Keratinocyte (primary cell): ENCODE measurements around the gene XPA. TPM values are rescaled to one million over a fixed set of nuclear protein-coding genes. Genes with fewer than 3 reads are reported as not detected.

Source experiments
- DNase-seq: peaks from one replicate; pipeline ENCODE4 v3.0.0-alpha.2; 2011; ENCODE audit warnings: low read depth, missing footprints, low spot score
- FAIRE-seq: peaks from 2 replicates; lab custom pipeline; 2011; peaks lifted over from hg19 to GRCh38; lab: Jason Lieb, UNC
- H2AFZ ChIP-seq: 2 replicates; pipeline ENCODE4 v1.6.0; 2012; ENCODE audit warnings: low read length, control low read depth, inconsistent platforms; ENCODE audit not compliant: control insufficient read depth
- H3K27ac ChIP-seq: 2 replicates; pipeline ENCODE4 v1.5.1; 2011; ENCODE audit warnings: low read length; ENCODE audit not compliant: control insufficient read depth, insufficient read depth
- H3K27me3 ChIP-seq: 3 replicates; pipeline ENCODE4 v1.6.0; 2011; ENCODE audit warnings: low read length; ENCODE audit not compliant: control insufficient read depth, insufficient read depth; ENCODE audit errors: extremely low read depth
- H3K36me3 ChIP-seq, 2 experiments: 2 replicates in 1 of 2; 3 replicates in 1 of 2; pipeline ENCODE4 v1.5.1; 2011; ENCODE audit warnings: low read length in 2 of 2, mild to moderate bottlenecking in 1 of 2; ENCODE audit not compliant: control insufficient read depth in 2 of 2, insufficient read depth in 2 of 2; ENCODE audit errors: extremely low read depth in 1 of 2
- H3K4me1 ChIP-seq: 3 replicates; pipeline ENCODE4 v1.5.1; 2011; ENCODE audit warnings: low read length; ENCODE audit not compliant: control insufficient read depth, insufficient read depth; ENCODE audit errors: extremely low read depth
- H3K4me2 ChIP-seq: 3 replicates; pipeline ENCODE4 v1.6.0; 2011; ENCODE audit warnings: low read depth, low read length; ENCODE audit not compliant: control insufficient read depth, insufficient read depth; ENCODE audit errors: extremely low read depth
- H3K4me3 ChIP-seq, 3 experiments: fragments of 200-600 bp in 1 of 3; sonication (generic) in 1 of 3; 2 replicates in 2 of 3; 3 replicates in 1 of 3; pipeline ENCODE4 v1.5.1; 2011 to 2016; ENCODE audit warnings: low read length in 3 of 3, mild to moderate bottlenecking in 3 of 3, control low read depth in 2 of 3, inconsistent platforms in 1 of 3, low read depth in 1 of 3, mixed read lengths in 1 of 3, mixed run types in 1 of 3, moderate library complexity in 1 of 3; ENCODE audit not compliant: control insufficient read depth in 2 of 3, insufficient read depth in 2 of 3; ENCODE audit errors: extremely low read depth in 1 of 3
- H3K79me2 ChIP-seq: 2 replicates; pipeline ENCODE4 v1.6.0; 2012; ENCODE audit warnings: low read length; ENCODE audit not compliant: control insufficient read depth, insufficient read depth
- H3K9ac ChIP-seq: 3 replicates; pipeline ENCODE4 v1.6.0; 2011; ENCODE audit warnings: low read length; ENCODE audit not compliant: control insufficient read depth, insufficient read depth; ENCODE audit errors: extremely low read depth
- H3K9me1 ChIP-seq: 3 replicates; pipeline ENCODE4 v1.6.0; 2011; ENCODE audit warnings: low read length; ENCODE audit not compliant: control insufficient read depth, insufficient read depth; ENCODE audit errors: extremely low read depth
- H3K9me3 ChIP-seq: 2 replicates; pipeline ENCODE4 v1.5.1; 2012; ENCODE audit warnings: low read depth, low read length; ENCODE audit not compliant: control insufficient read depth
- H4K20me1 ChIP-seq: 3 replicates; pipeline ENCODE4 v1.6.0; 2011; ENCODE audit warnings: low read length; ENCODE audit not compliant: control insufficient read depth, insufficient read depth; ENCODE audit errors: extremely low read depth
- CTCF ChIP-seq, 3 experiments: IDR thresholded peaks in 1 of 3; conservative IDR thresholded peaks in 1 of 3; optimal IDR thresholded peaks in 1 of 3; 2 replicates in 2 of 3; 3 replicates in 1 of 3; pipeline versions ENCODE3 to v1.5.1; 2011; ENCODE audit warnings: low read length in 3 of 3, mild to moderate bottlenecking in 3 of 3, moderate library complexity in 2 of 3, control low read depth in 1 of 3, inconsistent platforms in 1 of 3; ENCODE audit not compliant: insufficient read depth in 2 of 3; ENCODE audit errors: extremely low read depth in 1 of 3
- EZH2 ChIP-seq: IDR thresholded peaks from one replicate; pipeline ENCODE4 v1.6.1; 2012; ENCODE audit warnings: inconsistent platforms, mild to moderate bottlenecking, low read length, moderate library complexity
- dilution Hi-C: fragments of 300-500 bp; cut with MboI; formaldehyde crosslinking; loops from one replicate; pipeline ENCODE4 v1.7.0; 2020; ENCODE audit warnings: low sequenced_read_pairs; ENCODE audit not compliant: extremely low pct_ligation_motif_present
- polyA plus RNA-seq, 5 experiments: library from polyadenylated mRNA; depleted of rRNA in 3 of 5; stranded (reverse) in 3 of 5; stranded (forward) in 1 of 5; unstranded in 1 of 5; fragments of >200 nt; gene quantifications; 1 replicate in 1 of 5; 2 replicates in 3 of 5; 3 replicates in 1 of 5; pipeline versions ENCODE4 v1.2.1 to v1.2.3, GENCODE V29; 2011 to 2012; ENCODE audit warnings: missing spikeins in 2 of 5, low read depth in 1 of 5, low replicate concordance in 1 of 5

XPA gene
- polyA plus RNA-seq, 1 donor (not counting 4 experiments of a cell fraction or from before 2014, with no cell fraction given) = 4.1 TPM

- FAIRE-seq (no peak), DNase-seq (no peak)
- no peak for TF ChIP-seq EZH2
- no peak for TF ChIP-seq CTCF (optimal IDR thresholded peaks at IDR 0.05 in 1 of 3, IDR thresholded peaks at IDR 0.05 in 1 of 3, conservative IDR thresholded peaks at IDR 0.05 in 1 of 3; ENCODE audit: extremely low read depth in 1 of 3, insufficient read depth in 2 of 3, low read length in 3 of 3)
- no peaks in the 10 kb centered on the region for H3K9me3 ChIP-seq
- no peaks in the 10 kb centered on the region for H3K27me3 ChIP-seq
- dilution Hi-C loops = no loop called here
- H3K27ac ChIP-seq = no peak overlapping the region
- H3K4me2 ChIP-seq = no peak overlapping the region
- no peak overlapping the region for H3K4me3 ChIP-seq
- H4K20me1 ChIP-seq = peaks cover 2% of the 10 kb centered on the region
- H3K36me3 ChIP-seq = peaks cover 19 to 38% of the 10 kb centered on the region in 2 experiments
- no peaks in the 10 kb centered on the region for H3K79me2 ChIP-seq
- no peaks in the 10 kb centered on the region for H3K4me1 ChIP-seq
- H2AFZ ChIP-seq = no peak overlapping the region
- no peaks in the 10 kb centered on the region for H3K9me1 ChIP-seq
- H3K9ac ChIP-seq = no peak overlapping the region
Observed at GRCh38 chr9:97675655-97676054, 21.5 kb downstream of the XPA start.

- H3K36me3 ChIP-seq = peaks cover 21 to 41% of the 10 kb centered on the region in 2 experiments
- no peaks in the 10 kb centered on the region for H3K4me1 ChIP-seq
- H3K27ac ChIP-seq = no peak overlapping the region
- DNase-seq (no peak), FAIRE-seq (no peak)
- H3K27me3 ChIP-seq = no peaks in the 10 kb centered on the region
- H4K20me1 ChIP-seq = peaks cover 2% of the 10 kb centered on the region
- H3K4me3 ChIP-seq = no peak overlapping the region
- no peak overlapping the region for H3K4me2 ChIP-seq
- dilution Hi-C loops = no loop called here
- H3K79me2 ChIP-seq = no peaks in the 10 kb centered on the region
- H3K9me1 ChIP-seq = no peaks in the 10 kb centered on the region
- H3K9me3 ChIP-seq = no peaks in the 10 kb centered on the region
- H3K9ac ChIP-seq = no peak overlapping the region
- no peak overlapping the region for H2AFZ ChIP-seq
- no peak for TF ChIP-seq CTCF (optimal IDR thresholded peaks at IDR 0.05 in 1 of 3, IDR thresholded peaks at IDR 0.05 in 1 of 3, conservative IDR thresholded peaks at IDR 0.05 in 1 of 3; ENCODE audit: extremely low read depth in 1 of 3, insufficient read depth in 2 of 3, low read length in 3 of 3)
Observed at GRCh38 chr9:97673922-97674321, 23.2 kb downstream of the XPA start.
